Sigmoid colon (tissue), 3 donors: ENCODE results near the gene TULP1.

Experiments used
- POLR2A ChIP-seq, 2 donors: fragments of 450-650 bp; IDR thresholded peaks; one replicate each; pipeline ENCODE4 v1.6.1; 2016; ENCODE audit warnings: antibody characterized with exemption in 2 of 2, mild to moderate bottlenecking in 2 of 2, moderate library complexity in 2 of 2
- TF ChIP-seq, protein P1 (sequence below), 4 experiments: fragments of 450-650 bp in 3 of 4; fragments of 200-600 bp in 1 of 4; IDR thresholded peaks; one replicate each; pipeline ENCODE4 v1.5.1; 2016 to 2019; ENCODE audit warnings: antibody characterized with exemption in 4 of 4, mild to moderate bottlenecking in 3 of 4, moderate library complexity in 2 of 4

DNA sequence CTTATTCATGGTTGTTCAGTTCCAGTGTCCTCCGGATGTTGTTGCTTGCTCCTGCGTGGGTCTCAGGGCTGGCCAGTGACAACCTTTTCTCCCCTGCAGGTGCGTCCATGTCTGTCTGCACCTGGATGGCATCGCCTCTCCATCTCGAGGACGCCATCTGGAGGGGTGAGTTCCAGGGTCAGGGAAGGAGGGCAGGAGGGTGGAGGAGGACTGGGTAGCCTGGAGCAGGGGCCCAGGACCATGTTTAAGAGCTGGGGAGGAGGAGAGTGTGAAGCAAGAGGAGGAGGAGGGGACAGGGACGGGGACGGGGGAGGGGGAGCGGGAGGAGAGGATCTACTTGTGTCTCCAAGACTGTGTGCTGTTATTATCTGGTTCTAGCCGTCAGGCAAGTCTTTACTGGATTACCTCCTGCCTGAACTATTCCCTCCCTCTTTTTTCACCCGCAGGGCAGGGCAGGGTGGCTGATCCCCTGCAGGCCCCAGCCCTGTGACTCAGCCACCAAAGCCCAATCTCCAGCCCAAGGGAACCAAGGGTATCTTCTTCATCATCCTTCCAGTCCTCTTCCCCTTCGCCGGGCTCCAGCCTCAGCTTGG, 32.2 kb upstream of the TULP1 start:
- TF ChIP-seq, protein P1, sequence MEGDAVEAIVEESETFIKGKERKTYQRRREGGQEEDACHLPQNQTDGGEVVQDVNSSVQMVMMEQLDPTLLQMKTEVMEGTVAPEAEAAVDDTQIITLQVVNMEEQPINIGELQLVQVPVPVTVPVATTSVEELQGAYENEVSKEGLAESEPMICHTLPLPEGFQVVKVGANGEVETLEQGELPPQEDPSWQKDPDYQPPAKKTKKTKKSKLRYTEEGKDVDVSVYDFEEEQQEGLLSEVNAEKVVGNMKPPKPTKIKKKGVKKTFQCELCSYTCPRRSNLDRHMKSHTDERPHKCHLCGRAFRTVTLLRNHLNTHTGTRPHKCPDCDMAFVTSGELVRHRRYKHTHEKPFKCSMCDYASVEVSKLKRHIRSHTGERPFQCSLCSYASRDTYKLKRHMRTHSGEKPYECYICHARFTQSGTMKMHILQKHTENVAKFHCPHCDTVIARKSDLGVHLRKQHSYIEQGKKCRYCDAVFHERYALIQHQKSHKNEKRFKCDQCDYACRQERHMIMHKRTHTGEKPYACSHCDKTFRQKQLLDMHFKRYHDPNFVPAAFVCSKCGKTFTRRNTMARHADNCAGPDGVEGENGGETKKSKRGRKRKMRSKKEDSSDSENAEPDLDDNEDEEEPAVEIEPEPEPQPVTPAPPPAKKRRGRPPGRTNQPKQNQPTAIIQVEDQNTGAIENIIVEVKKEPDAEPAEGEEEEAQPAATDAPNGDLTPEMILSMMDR (IDR thresholded peaks at IDR 0.05), result no peak
- TF ChIP-seq POLR2A (IDR thresholded peaks at IDR 0.05), result no peak
